ENCODE measurements around the gene DDX6. TPM values are rescaled to one million over a fixed set of nuclear protein-coding genes. Genes with fewer than 3 reads are reported as not detected.
A peak's percentile ranks its signal among the peaks of the same experiment; 100 is the strongest.
"Not testable (repeated sequence)": the region's sequence is repeated elsewhere in the genome, so short reads cannot be mapped to it uniquely, and the experiment has no call there.

DDX6 gene
- total RNA-seq, 4 donors from 2014 or later: 110 to 178 (median 142) TPM

DNA sequence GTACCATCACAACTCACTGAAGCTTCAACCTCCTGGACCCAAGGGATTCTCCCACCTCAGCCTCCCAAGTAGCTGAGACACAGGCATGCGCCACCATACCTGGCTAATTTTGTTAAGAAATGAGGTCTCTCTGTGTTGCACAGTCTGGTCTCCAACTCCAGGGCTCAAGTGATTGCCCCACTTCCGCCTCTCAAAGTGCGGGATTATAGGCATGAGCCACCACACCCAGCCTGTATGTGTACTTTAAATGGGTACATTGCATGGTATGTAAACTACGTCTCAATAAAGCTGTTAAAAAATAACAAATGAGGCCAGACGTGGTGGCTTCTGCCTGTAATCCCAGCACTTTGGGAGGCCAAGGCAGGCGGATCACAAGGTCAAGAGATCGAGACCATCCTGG, 36.2 kb upstream of the DDX6 start:
- TF ChIP-seq POLR2A (IDR thresholded peaks at IDR 0.05) (no peak), CTCF (IDR thresholded peaks at IDR 0.05) (no peak)

DNA sequence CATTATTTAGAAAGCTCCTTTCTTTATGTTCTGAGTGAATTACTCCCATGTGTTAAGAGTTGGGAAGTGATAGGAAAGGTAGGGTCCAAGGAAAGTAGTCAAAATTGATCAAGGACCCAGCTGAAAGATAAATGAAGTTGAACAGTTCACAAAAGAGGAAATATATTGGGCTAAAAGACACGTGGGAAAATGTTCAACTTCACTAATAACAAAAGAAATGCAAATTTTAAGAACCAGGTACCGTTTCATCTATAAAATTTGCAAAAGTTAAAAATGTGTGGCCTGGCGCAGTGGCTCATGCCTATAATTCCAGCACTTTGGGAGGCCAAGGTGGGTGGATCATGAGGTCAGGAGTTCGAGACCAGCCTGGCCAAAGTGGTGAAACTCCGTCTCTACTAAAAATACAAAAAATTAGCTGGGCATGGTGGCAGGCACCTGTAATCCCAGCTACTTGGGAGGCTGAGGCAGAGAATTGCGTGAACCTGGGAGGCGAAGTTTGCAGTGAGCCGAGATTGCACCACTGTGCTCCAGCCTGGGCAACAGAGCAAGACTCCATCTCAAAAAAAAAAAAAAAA, 32.1 kb upstream of the DDX6 start:
- intact Hi-C loops (cut with DNase I); DNase-seq; H3K27me3 ChIP-seq; H3K4me3 ChIP-seq (replicated peaks in 1 of 3); H3K36me3 ChIP-seq; H3K4me1 ChIP-seq; H3K27ac ChIP-seq; H3K9me3 ChIP-seq: not testable (repeated sequence)
- 91 to 94% methylated on average over 8 of the region's 8 CpGs for WGBS, 2 donors

More for the DNA sequence above, 36.2 kb upstream of the DDX6 start:
- Histone ChIP-seq H3K27ac (no peak overlapping the region), H3K4me1 (no peaks in the 10 kb centered on the region), H3K36me3 (no peaks in the 10 kb centered on the region), H3K4me3 (replicated peaks in 1 of 3) (no peak overlapping the region), H3K27me3 (no peaks in the 10 kb centered on the region), H3K9me3 (no peaks in the 10 kb centered on the region)
- WGBS, 2 donors: 91 to 92% methylated on average over 7 of the region's 7 CpGs
- no peak for DNase-seq
- intact Hi-C loops (cut with DNase I): no loop called here

DNA sequence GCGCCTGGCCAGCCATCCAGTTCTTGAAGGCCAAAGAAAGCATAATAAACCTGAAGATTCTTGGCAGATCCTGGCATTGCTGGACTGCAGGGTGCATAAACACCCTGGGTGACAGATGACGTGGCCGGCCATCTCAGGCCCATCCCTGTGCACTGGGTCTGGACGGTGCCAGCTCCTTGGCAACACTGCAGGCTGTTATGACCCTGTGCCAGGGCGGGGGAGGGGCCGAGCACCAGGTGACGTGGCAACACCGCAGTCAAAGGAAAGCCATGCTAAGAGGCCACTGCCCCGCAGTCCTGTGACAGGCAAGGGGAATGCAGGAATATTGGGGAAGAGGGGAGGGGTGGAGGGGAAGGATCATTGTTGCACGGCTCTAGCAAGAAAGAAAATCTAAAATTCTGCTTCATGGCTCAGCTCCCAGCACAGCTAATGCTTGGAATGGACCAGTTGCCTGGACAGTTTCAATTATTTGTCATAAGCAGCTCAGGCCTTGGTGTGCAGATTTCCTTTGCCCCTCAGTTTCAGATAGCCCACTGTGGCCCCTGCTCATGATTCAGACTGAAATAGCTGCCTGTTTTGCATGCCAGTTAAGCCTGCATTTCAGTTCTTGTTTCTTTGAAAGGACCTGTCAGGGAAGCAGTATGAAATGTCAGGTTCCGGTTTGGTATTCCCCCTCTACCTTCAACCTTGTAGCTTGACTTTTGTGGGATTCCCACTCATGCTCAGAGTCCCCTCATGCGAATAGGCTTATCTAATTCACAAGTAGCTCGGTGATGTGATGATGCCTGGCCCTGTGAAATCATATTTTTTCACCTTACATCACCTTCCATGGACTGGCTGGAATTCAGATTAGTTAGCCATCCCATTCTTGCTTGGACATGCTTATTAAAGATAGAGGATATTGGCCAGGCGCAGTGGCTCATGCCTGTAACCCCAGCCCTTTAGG, 29.7 kb upstream of the DDX6 start:
- H3K9me3 ChIP-seq: no peaks in the 10 kb centered on the region
- peak overlapping the region; percentile 62 to 91 (median 66) for H3K27ac ChIP-seq
- no peaks in the 10 kb centered on the region for H3K27me3 ChIP-seq
- 41 to 44% methylated on average over 14 of the region's 14 CpGs for WGBS, 2 donors
- intact Hi-C loops (cut with DNase I): no loop called here
- H3K4me3 ChIP-seq (replicated peaks in 1 of 3): no peak overlapping the region
- peak; percentile 98 for DNase-seq
- H3K4me1 ChIP-seq: peaks cover 0 to 3% of the 10 kb centered on the region in 2 donors
- TF ChIP-seq POLR2A (IDR thresholded peaks at IDR 0.05): peak in 1 of 2 donors; percentile 43
- TF ChIP-seq CTCF (IDR thresholded peaks at IDR 0.05): peak in 1 of 6 experiments; percentile 10
- no peaks in the 10 kb centered on the region for H3K36me3 ChIP-seq

- 83 to 91% methylated on average over 7 of the region's 7 CpGs for WGBS, 2 donors
- H3K9me3 ChIP-seq; H3K27me3 ChIP-seq; DNase-seq; H3K4me3 ChIP-seq (replicated peaks in 1 of 3); H3K36me3 ChIP-seq; intact Hi-C loops (cut with DNase I); H3K4me1 ChIP-seq: not testable (repeated sequence)
- peak overlapping the region; percentile 62 to 91 (median 66) for H3K27ac ChIP-seq
These were observed 29.0 kb upstream of the DDX6 start for GRCh38 chr11:118820025-118820379.

- Histone ChIP-seq H3K27me3 (no peaks in the 10 kb centered on the region), H3K4me1 (peaks cover 0 to 3% of the 10 kb centered on the region in 2 donors), H3K4me3 (replicated peaks in 1 of 3) (no peak overlapping the region), H3K9me3 (no peaks in the 10 kb centered on the region), H3K36me3 (no peaks in the 10 kb centered on the region), H3K27ac (peak overlapping the region in 2 of 3 donors; percentile 66 to 91)
- WGBS, 2 donors: 89 to 90% methylated on average over 7 of the region's 7 CpGs
- no peak for TF ChIP-seq POLR2A (IDR thresholded peaks at IDR 0.05)
- no peak for TF ChIP-seq CTCF (IDR thresholded peaks at IDR 0.05)
- no peak for DNase-seq
- intact Hi-C loops (cut with DNase I): no loop called here
These were observed 28.5 kb upstream of the DDX6 start for GRCh38 chr11:118819334-118820024.

Measured in thyroid gland (tissue), 4 donors.